Ectodermal cell (in vitro differentiated cells): ENCODE results near the gene SPATS2.
"Not testable (repeated sequence)": the region's sequence is repeated elsewhere in the genome, so short reads cannot be mapped to it uniquely, and the experiment has no call there.

Experiments
- H3K27ac ChIP-seq: 2 replicates; pipeline ENCODE4 v1.7.0; 2013; ENCODE audit warnings: mild to moderate bottlenecking, low read depth, low read length; ENCODE audit not compliant: insufficient read depth, poor library complexity, severe bottlenecking
- H3K27me3 ChIP-seq: 2 replicates; pipeline ENCODE4 v1.7.0; 2013; ENCODE audit warnings: mild to moderate bottlenecking, low read length; ENCODE audit not compliant: insufficient read depth, control insufficient read depth, poor library complexity, severe bottlenecking
- H3K36me3 ChIP-seq: one replicate; pipeline ENCODE4 v1.7.0; 2013; ENCODE audit warnings: low read length; ENCODE audit not compliant: control insufficient read depth, insufficient read depth
- H3K4me1 ChIP-seq: one replicate; pipeline ENCODE4 v1.7.0; 2013; ENCODE audit warnings: low read length; ENCODE audit not compliant: control insufficient read depth, insufficient read depth
- H3K4me3 ChIP-seq: 2 replicates; pipeline ENCODE4 v1.7.0; 2013; ENCODE audit warnings: low read depth, low read length, control low read depth; ENCODE audit not compliant: insufficient read depth
- H3K9me3 ChIP-seq: 2 replicates; pipeline ENCODE4 v1.7.0; 2013; ENCODE audit warnings: mild to moderate bottlenecking, low read length, moderate library complexity; ENCODE audit not compliant: control insufficient read depth
- WGBS, 2 experiments: methylation state at CpG; one replicate each; pipeline ENCODE4 v1.1.7; 2013; ENCODE audit warnings: missing lambda C conversion rate in 2 of 2; 5-methylcytosine and 5-hydroxymethylcytosine counted together

The SPATS2 gene

DNA sequence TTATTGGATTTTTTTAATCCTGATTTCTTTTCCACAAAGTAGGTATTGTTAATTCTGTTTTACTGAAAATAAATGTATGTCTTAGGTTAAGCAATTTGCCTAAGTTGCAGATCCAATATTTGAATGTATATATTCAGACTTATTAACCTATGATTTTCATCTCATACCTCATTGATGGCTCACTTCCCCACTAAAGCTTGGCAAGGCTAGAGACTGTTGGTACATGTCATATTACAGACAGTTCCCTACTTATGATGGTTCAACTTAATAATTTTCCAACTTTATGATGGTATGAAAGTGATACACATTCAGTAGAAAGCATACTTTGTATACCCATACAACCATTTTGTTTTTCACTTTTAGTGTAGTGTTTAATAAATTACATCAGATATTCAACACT lies 138.4 kb downstream of the SPATS2 start:
- H3K9me3 ChIP-seq: no peaks in the 10 kb centered on the region
- H3K27ac ChIP-seq: no peak overlapping the region
- peaks cover 3% of the 10 kb centered on the region for H3K36me3 ChIP-seq
- H3K4me3 ChIP-seq: no peak overlapping the region
- H3K27me3 ChIP-seq: no peaks in the 10 kb centered on the region
- no peaks in the 10 kb centered on the region for H3K4me1 ChIP-seq

DNA sequence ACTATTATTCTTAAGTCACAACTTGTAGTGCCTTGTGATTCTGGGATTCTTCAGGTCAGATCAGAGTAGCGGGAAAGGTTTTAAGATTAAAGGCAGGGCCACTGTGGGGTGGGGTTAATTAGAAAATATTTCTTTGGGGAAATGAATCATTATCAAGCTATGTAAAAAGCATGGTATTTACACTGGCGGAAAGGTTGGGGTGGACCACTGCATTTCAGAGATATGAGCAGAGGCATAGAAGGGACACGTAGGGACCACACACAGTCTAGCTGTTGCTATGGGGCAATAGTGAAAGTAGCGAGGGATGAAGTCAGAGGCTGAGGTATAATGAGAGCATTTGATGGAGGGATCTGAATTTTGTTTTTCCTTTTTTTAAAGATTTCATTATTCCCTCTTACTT lies 139.9 kb downstream of the SPATS2 start:
- Histone ChIP-seq H3K27me3 (no peaks in the 10 kb centered on the region), H3K36me3 (peaks cover 3% of the 10 kb centered on the region), H3K4me1 (no peaks in the 10 kb centered on the region), H3K4me3 (no peak overlapping the region), H3K27ac (no peak overlapping the region), H3K9me3 (no peaks in the 10 kb centered on the region)
- WGBS, 2 experiments: 96 to 98% methylated on average over 4 of the region's 4 CpGs

GRCh38 chr12:49509681-49510080 lies 142.4 kb downstream of the SPATS2 start:
- H3K27ac ChIP-seq, H3K9me3 ChIP-seq, H3K4me3 ChIP-seq, H3K36me3 ChIP-seq, H3K4me1 ChIP-seq, H3K27me3 ChIP-seq: not testable (repeated sequence)
- 95% methylated on average over 8 of the region's 8 CpGs for WGBS, 2 experiments

- Histone ChIP-seq H3K9me3 (no peaks in the 10 kb centered on the region), H3K36me3 (no peaks in the 10 kb centered on the region), H3K27ac (no peak overlapping the region), H3K4me1 (no peaks in the 10 kb centered on the region), H3K4me3 (no peak overlapping the region), H3K27me3 (no peaks in the 10 kb centered on the region)
Observed at GRCh38 chr12:49511410-49511809, 144.1 kb downstream of the SPATS2 start.

DNA sequence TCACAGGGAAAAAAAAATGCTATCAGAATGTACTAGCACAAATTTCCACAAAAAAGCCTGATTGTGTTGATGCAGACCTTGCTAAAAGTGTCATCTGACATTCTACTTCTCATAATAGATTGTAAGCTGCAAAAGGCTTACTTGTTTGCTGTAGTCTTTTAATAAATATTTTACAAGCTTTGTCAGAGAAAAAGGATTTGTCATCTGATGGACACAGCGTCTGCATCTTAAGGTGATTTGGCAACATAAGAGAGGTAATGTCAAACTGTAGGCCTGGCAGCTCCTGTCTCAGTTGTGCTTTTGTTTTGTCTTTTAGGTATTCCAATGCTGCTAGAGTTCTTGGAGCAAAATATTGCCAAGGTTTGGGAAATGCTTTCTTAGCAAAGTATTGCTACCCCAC lies 145.3 kb downstream of the SPATS2 start:
- Histone ChIP-seq H3K4me1 (no peaks in the 10 kb centered on the region), H3K9me3 (no peaks in the 10 kb centered on the region), H3K4me3 (no peak overlapping the region), H3K27me3 (no peaks in the 10 kb centered on the region), H3K36me3 (no peaks in the 10 kb centered on the region), H3K27ac (no peak overlapping the region)
- 84 to 100% methylated on average over 1 of the region's 1 CpG for WGBS, 2 experiments

DNA sequence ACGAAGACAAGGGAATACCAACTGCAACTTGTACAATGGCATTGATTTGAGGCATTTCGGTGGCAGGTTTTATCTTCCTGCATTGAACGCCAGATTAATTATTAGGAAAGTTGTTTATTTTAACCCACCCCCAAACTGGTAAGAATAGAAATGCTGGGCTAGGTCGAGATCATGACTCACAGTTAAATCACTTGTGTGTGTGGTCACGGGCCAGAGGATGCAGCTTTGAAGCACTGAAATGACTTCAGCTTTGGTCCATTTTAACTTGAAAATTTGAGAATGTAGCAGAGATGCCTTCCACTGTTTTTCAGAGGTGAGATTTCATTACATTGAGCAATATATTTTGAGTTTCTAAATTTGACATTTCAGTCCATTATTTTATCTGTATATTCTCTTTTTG lies 148.0 kb downstream of the SPATS2 start:
- H3K36me3 ChIP-seq: no peaks in the 10 kb centered on the region
- no peak overlapping the region for H3K4me3 ChIP-seq
- no peaks in the 10 kb centered on the region for H3K9me3 ChIP-seq
- H3K27me3 ChIP-seq: no peaks in the 10 kb centered on the region
- H3K4me1 ChIP-seq: no peaks in the 10 kb centered on the region
- no peak overlapping the region for H3K27ac ChIP-seq
- 92% methylated on average over 5 of the region's 5 CpGs for WGBS, 2 experiments

GRCh38 chr12:49518914-49519573 lies 151.8 kb downstream of the SPATS2 start:
- no peaks in the 10 kb centered on the region for H3K9me3 ChIP-seq
- H3K27me3 ChIP-seq: no peaks in the 10 kb centered on the region
- H3K4me1 ChIP-seq: no peaks in the 10 kb centered on the region
- 86 to 96% methylated on average over 1 to 2 of the region's 2 CpGs for WGBS, 2 experiments
- peaks cover 12% of the 10 kb centered on the region for H3K36me3 ChIP-seq
- no peak overlapping the region for H3K4me3 ChIP-seq
- no peak overlapping the region for H3K27ac ChIP-seq

GRCh38 chr12:49519574-49519936 lies 152.3 kb downstream of the SPATS2 start:
- Histone ChIP-seq H3K27me3 (no peaks in the 10 kb centered on the region), H3K4me3 (no peak overlapping the region), H3K9me3 (no peaks in the 10 kb centered on the region), H3K4me1 (no peaks in the 10 kb centered on the region), H3K27ac (no peak overlapping the region), H3K36me3 (peaks cover 13% of the 10 kb centered on the region)
- WGBS, 2 experiments: 92 to 93% methylated on average over 5 of the region's 5 CpGs

GRCh38 chr12:49521389-49521788 lies 154.1 kb downstream of the SPATS2 start:
- Histone ChIP-seq H3K27me3 (no peaks in the 10 kb centered on the region), H3K36me3 (peaks cover 25% of the 10 kb centered on the region), H3K4me1 (no peaks in the 10 kb centered on the region), H3K9me3 (no peaks in the 10 kb centered on the region), H3K4me3 (no peak overlapping the region), H3K27ac (no peak overlapping the region)
- WGBS, 2 experiments: 90 to 91% methylated on average over 4 of the region's 4 CpGs

- Histone ChIP-seq H3K27me3 (no peaks in the 10 kb centered on the region), H3K4me1 (no peaks in the 10 kb centered on the region), H3K36me3 (peaks cover 29% of the 10 kb centered on the region), H3K9me3 (no peaks in the 10 kb centered on the region), H3K27ac (no peak overlapping the region), H3K4me3 (no peak overlapping the region)
- WGBS, 2 experiments: 93 to 94% methylated on average over 6 of the region's 6 CpGs
Observed at GRCh38 chr12:49524660-49525324, 157.5 kb downstream of the SPATS2 start.
